Putamen (tissue), 1 donor: ENCODE measurements around the gene KCNQ2.
"Not testable (repeated sequence)": the region's sequence is repeated elsewhere in the genome, so short reads cannot be mapped to it uniquely, and the experiment has no call there.

Source experiments
- DNase-seq: peaks from one replicate; pipeline ENCODE4 v3.0.0-alpha.2; 2016; ENCODE audit warnings: low spot score

KCNQ2 gene

GRCh38 chr20:63385819-63386218, 86.6 kb downstream of the KCNQ2 start:
- DNase-seq = no peak

GRCh38 chr20:63384336-63384735, 88.1 kb downstream of the KCNQ2 start:
- DNase-seq = no peak

- DNase-seq = no peak
Observed at GRCh38 chr20:63383556-63383955, 88.9 kb downstream of the KCNQ2 start.

- DNase-seq = no peak
Observed at GRCh38 chr20:63382551-63383300, 89.7 kb downstream of the KCNQ2 start.

- no peak for DNase-seq
Observed at GRCh38 chr20:63381781-63382431, 90.5 kb downstream of the KCNQ2 start.

- no peak for DNase-seq
Observed at GRCh38 chr20:63380346-63380870, 92.0 kb downstream of the KCNQ2 start.

GRCh38 chr20:63379872-63380271, 92.6 kb downstream of the KCNQ2 start:
- DNase-seq = not testable (repeated sequence)

- DNase-seq = no peak
Observed at GRCh38 chr20:63379296-63379695, 93.2 kb downstream of the KCNQ2 start.

- DNase-seq = no peak
Observed at GRCh38 chr20:63378626-63379025, 93.8 kb downstream of the KCNQ2 start.

GRCh38 chr20:63377951-63378381, 94.5 kb downstream of the KCNQ2 start:
- no peak for DNase-seq

GRCh38 chr20:63377256-63377941, 95.1 kb downstream of the KCNQ2 start:
- no peak for DNase-seq

- no peak for DNase-seq
Observed at GRCh38 chr20:63376283-63377250, 95.9 kb downstream of the KCNQ2 start.

- no peak for DNase-seq
Observed at GRCh38 chr20:63375438-63375837, 97.0 kb downstream of the KCNQ2 start.

- DNase-seq = no peak
Observed at GRCh38 chr20:63374504-63374903, 98.0 kb downstream of the KCNQ2 start.

GRCh38 chr20:63373996-63374395, 98.5 kb downstream of the KCNQ2 start:
- DNase-seq = no peak

GRCh38 chr20:63372971-63373885, 99.2 kb downstream of the KCNQ2 start:
- DNase-seq = no peak

GRCh38 chr20:63371291-63371865, 101.1 kb downstream of the KCNQ2 start:
- no peak for DNase-seq

- no peak for DNase-seq
Observed at GRCh38 chr20:63370618-63371187, 101.8 kb downstream of the KCNQ2 start.

- DNase-seq = no peak
Observed at GRCh38 chr20:63369724-63370617, 102.5 kb downstream of the KCNQ2 start.
